ENCODE results near the gene TSC22D1.

Gene TSC22D1

GRCh38 chr13:44540761-44541434 is 35.2 kb downstream of the TSC22D1 start:
- Mint-ChIP-seq H3K27me3 (ENCODE audit: low read depth) (no peaks in the 10 kb centered on the region), H3K27ac (peak overlapping the region; percentile 51 to 86 (median 65)), H3K4me1 (peaks cover 15% of the 10 kb centered on the region), H3K4me3 (peak overlapping the region in 2 of 3 experiments; percentile 25), H3K36me3 (ENCODE audit: low read depth) (peaks cover 8% of the 10 kb centered on the region), H3K9me3 (no peaks in the 10 kb centered on the region)
- no peak for TF ChIP-seq CTCF (IDR thresholded peaks at IDR 0.05; ENCODE audit: unreplicated experiment in 3 of 3)

- H3K4me3 Mint-ChIP-seq = no peak overlapping the region
- H3K4me1 Mint-ChIP-seq = peaks cover 10% of the 10 kb centered on the region
- H3K27me3 Mint-ChIP-seq (ENCODE audit: low read depth) = no peaks in the 10 kb centered on the region
- H3K36me3 Mint-ChIP-seq (ENCODE audit: low read depth) = peaks cover 10% of the 10 kb centered on the region
- H3K9me3 Mint-ChIP-seq = no peaks in the 10 kb centered on the region
- TF ChIP-seq CTCF (IDR thresholded peaks at IDR 0.05; ENCODE audit: unreplicated experiment in 3 of 3) = no peak
- no peak overlapping the region for H3K27ac Mint-ChIP-seq
Measured at GRCh38 chr13:44537248-44537647, 38.9 kb downstream of the TSC22D1 start.

GRCh38 chr13:44523146-44524015 is 52.7 kb downstream of the TSC22D1 start:
- H3K9me3 Mint-ChIP-seq = no peaks in the 10 kb centered on the region
- H3K4me1 Mint-ChIP-seq = no peaks in the 10 kb centered on the region
- no peak overlapping the region for H3K27ac Mint-ChIP-seq
- no peak overlapping the region for H3K4me3 Mint-ChIP-seq
- H3K27me3 Mint-ChIP-seq (ENCODE audit: low read depth) = no peaks in the 10 kb centered on the region
- no peak for TF ChIP-seq CTCF (IDR thresholded peaks at IDR 0.05; ENCODE audit: unreplicated experiment in 3 of 3)
- H3K36me3 Mint-ChIP-seq (ENCODE audit: low read depth) = no peaks in the 10 kb centered on the region

- H3K27me3 Mint-ChIP-seq (ENCODE audit: low read depth) = no peaks in the 10 kb centered on the region
- TF ChIP-seq CTCF (IDR thresholded peaks at IDR 0.05; ENCODE audit: unreplicated experiment in 3 of 3) = no peak
- no peak overlapping the region for H3K27ac Mint-ChIP-seq
- H3K4me1 Mint-ChIP-seq = no peaks in the 10 kb centered on the region
- no peaks in the 10 kb centered on the region for H3K36me3 Mint-ChIP-seq (ENCODE audit: low read depth)
- no peak overlapping the region for H3K4me3 Mint-ChIP-seq
- no peaks in the 10 kb centered on the region for H3K9me3 Mint-ChIP-seq
Measured at GRCh38 chr13:44519642-44520041, 56.5 kb downstream of the TSC22D1 start.

GRCh38 chr13:44516771-44517170 is 59.4 kb downstream of the TSC22D1 start:
- Mint-ChIP-seq H3K4me1 (no peaks in the 10 kb centered on the region), H3K4me3 (no peak overlapping the region), H3K27me3 (ENCODE audit: low read depth) (no peaks in the 10 kb centered on the region), H3K27ac (no peak overlapping the region), H3K36me3 (ENCODE audit: low read depth) (peaks cover 19% of the 10 kb centered on the region), H3K9me3 (no peaks in the 10 kb centered on the region)
- TF ChIP-seq CTCF (IDR thresholded peaks at IDR 0.05; ENCODE audit: unreplicated experiment in 3 of 3) = no peak

Data from nephron (organoid).